ENCODE measurements around the gene KCNK17.

Gene KCNK17

DNA sequence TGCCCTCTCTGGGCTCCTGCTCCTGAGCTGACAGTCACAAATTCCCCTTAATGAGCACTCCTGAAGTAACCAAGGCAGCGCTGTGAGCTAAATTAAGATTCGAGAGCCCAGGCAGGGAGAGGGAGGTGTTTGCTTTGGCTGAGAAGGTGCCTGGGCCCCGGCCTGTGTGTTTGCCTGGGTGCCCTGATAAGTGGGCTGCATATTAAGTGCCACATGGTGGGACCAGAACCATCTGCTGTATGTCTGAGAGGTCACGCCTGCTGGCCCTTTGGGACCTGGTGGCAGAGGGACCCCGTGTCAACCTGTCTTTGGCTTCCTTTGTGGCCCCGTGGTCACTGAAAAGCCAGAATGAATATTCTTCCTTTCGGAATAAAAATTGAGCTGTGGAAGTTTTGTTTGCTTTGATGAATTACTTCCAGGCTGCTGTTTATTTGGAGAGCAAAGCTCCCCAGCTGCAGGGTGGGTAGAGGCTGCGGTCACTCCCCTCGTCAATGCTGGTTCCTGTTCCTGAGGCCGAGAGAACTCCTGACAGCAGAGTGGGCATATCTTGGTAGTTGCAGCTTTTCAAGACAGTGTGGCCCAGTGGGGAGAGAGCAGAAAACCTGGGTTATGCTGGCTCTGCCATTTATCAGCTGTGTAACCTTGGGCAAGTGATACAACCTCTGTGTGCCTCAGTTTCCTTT lies 25.8 kb upstream of the KCNK17 start:
- Histone ChIP-seq H3K4me2 (ENCODE audit: insufficient read depth, low read length, poor library complexity, severe bottlenecking) (no peak overlapping the region), H2BK12ac (ENCODE audit: low read length) (no peak overlapping the region), H3K79me1 (ENCODE audit: low read depth, low read length) (peaks cover 2% of the 10 kb centered on the region), H3K9ac (ENCODE audit: low read depth, low read length, poor library complexity) (no peak overlapping the region), H2BK120ac (ENCODE audit: low read depth, low read length) (no peak overlapping the region), H2BK15ac (ENCODE audit: low read length) (no peak overlapping the region), H3K4me1 (ENCODE audit: control insufficient read depth in 2 of 2, insufficient read depth in 1 of 2, low read depth in 1 of 2, low read length in 2 of 2) (peaks cover 0 to 18% of the 10 kb centered on the region in 2 donors), H3K18ac (ENCODE audit: low read length) (no peak overlapping the region), H3K36me3 (replicated peaks in 1 of 2; ENCODE audit: control insufficient read depth in 2 of 2, insufficient read depth in 2 of 2, low read length in 2 of 2) (no peaks in the 10 kb centered on the region), H3K4ac (ENCODE audit: low read length) (no peak overlapping the region), H3K27me3 (ENCODE audit: control insufficient read depth in 3 of 3, insufficient read depth in 3 of 3, low read depth in 1 of 3, low read length in 3 of 3) (peaks cover 0 to 3% (median 0%) of the 10 kb centered on the region in 3 experiments), H4K8ac (ENCODE audit: low read depth, low read length) (no peak overlapping the region), H3K27ac (replicated peaks; ENCODE audit: low read length) (no peak overlapping the region), H3K9me3 (replicated peaks in 1 of 2; ENCODE audit: control insufficient read depth in 2 of 2, insufficient read depth in 1 of 2, low read depth in 1 of 2, low read length in 2 of 2) (no peaks in the 10 kb centered on the region), H3K14ac (ENCODE audit: low read length) (no peak overlapping the region), H2AFZ (ENCODE audit: low read length) (no peak overlapping the region), H4K91ac (ENCODE audit: low read depth, low read length, poor library complexity) (no peak overlapping the region), H3K4me3 (ENCODE audit: low read length in 2 of 2) (no peak overlapping the region), H2AK5ac (ENCODE audit: low read depth, low read length) (no peak overlapping the region), H3K23ac (ENCODE audit: low read depth, low read length, poor library complexity) (no peak overlapping the region), H2BK5ac (ENCODE audit: low read length) (no peak overlapping the region)
- no peak for DNase-seq (ENCODE audit: low spot score)
- no CpG with 5 or more reads among the region's 10 CpGs for WGBS, 2 donors (ENCODE audit: extremely low coverage in 2 of 2, insufficient read length in 2 of 2, insufficient replicate concordance in 1 of 2)

DNA sequence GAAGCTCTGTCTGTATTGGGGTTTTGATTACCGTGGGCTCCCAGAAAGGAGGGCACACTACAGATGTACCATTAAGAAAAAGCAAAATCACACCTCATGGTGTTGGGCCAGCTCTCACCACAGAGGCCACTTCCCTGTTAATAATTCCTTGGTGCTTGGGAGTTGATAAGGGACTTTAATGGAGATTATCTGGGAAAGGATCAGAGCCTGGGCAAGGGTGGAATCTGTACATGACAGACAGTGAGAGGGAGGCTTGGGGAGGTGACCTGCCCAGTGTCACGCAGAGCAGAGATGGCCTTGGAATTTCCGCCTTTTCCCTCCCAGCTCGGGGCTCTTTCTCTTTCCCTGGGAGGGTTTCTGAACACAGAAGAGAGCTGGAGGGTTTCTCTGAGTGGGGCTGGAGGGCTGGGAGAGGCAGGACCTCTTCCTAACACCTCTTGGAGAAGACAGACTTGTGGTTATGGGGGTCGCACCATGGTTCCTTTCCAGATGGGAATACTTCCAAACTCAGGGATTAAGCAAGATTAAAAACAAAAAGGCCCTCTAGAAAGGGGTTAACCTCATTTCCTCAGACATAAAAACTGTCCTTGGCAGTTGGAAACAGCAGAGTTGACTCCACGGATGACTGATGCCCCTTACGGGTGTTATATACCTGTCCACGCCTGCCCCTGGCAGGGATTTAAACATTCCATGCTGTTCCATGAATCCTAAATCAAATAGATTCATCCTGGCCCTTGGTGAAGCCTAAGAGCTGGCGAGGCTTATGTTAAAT lies 25.1 kb upstream of the KCNK17 start:
- Histone ChIP-seq H3K4me1 (ENCODE audit: control insufficient read depth in 2 of 2, insufficient read depth in 1 of 2, low read depth in 1 of 2, low read length in 2 of 2) (peaks cover 0 to 16% of the 10 kb centered on the region in 2 donors), H3K36me3 (replicated peaks in 1 of 2; ENCODE audit: control insufficient read depth in 2 of 2, insufficient read depth in 2 of 2, low read length in 2 of 2) (no peaks in the 10 kb centered on the region), H3K23ac (ENCODE audit: low read depth, low read length, poor library complexity) (no peak overlapping the region), H2BK5ac (ENCODE audit: low read length) (no peak overlapping the region), H3K79me1 (ENCODE audit: low read depth, low read length) (peaks cover 2% of the 10 kb centered on the region), H2AFZ (ENCODE audit: low read length) (no peak overlapping the region), H4K8ac (ENCODE audit: low read depth, low read length) (no peak overlapping the region), H3K14ac (ENCODE audit: low read length) (no peak overlapping the region), H3K4me2 (ENCODE audit: insufficient read depth, low read length, poor library complexity, severe bottlenecking) (no peak overlapping the region), H2BK12ac (ENCODE audit: low read length) (no peak overlapping the region), H4K91ac (ENCODE audit: low read depth, low read length, poor library complexity) (no peak overlapping the region), H3K9ac (ENCODE audit: low read depth, low read length, poor library complexity) (no peak overlapping the region), H3K27ac (replicated peaks; ENCODE audit: low read length) (no peak overlapping the region), H3K4me3 (ENCODE audit: low read length in 2 of 2) (no peak overlapping the region), H2BK15ac (ENCODE audit: low read length) (no peak overlapping the region), H2BK120ac (ENCODE audit: low read depth, low read length) (no peak overlapping the region), H3K9me3 (replicated peaks in 1 of 2; ENCODE audit: control insufficient read depth in 2 of 2, insufficient read depth in 1 of 2, low read depth in 1 of 2, low read length in 2 of 2) (no peaks in the 10 kb centered on the region), H3K27me3 (ENCODE audit: control insufficient read depth in 3 of 3, insufficient read depth in 3 of 3, low read depth in 1 of 3, low read length in 3 of 3) (peaks cover 0 to 3% (median 0%) of the 10 kb centered on the region in 3 experiments), H2AK5ac (ENCODE audit: low read depth, low read length) (no peak overlapping the region), H3K18ac (ENCODE audit: low read length) (no peak overlapping the region), H3K4ac (ENCODE audit: low read length) (no peak overlapping the region)
- no peak for DNase-seq (ENCODE audit: low spot score)
- no CpG with 5 or more reads among the region's 9 CpGs for WGBS, 2 donors (ENCODE audit: extremely low coverage in 2 of 2, insufficient read length in 2 of 2, insufficient replicate concordance in 1 of 2)

DNA sequence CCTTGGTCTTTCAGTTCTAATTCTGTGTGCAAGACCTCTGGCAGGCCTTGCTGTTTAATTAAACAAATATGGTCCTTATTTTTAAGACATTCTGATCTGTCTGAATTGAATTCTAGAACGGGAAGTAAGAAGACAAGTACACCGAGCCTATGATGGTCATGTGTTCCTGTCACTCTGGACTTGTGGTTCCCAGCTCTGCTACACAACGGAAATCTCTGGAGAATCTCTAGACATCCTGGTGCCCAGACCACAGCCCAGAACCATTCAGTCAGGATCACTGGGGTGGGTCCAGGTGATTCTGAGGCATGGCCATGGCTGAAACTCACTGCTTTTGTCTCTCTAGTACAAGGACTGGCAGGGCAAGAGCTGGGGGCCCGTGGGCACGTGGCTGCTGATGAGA lies 24.2 kb upstream of the KCNK17 start:
- Histone ChIP-seq H3K27me3 (ENCODE audit: control insufficient read depth in 3 of 3, insufficient read depth in 3 of 3, low read depth in 1 of 3, low read length in 3 of 3) (peaks cover 0 to 3% (median 0%) of the 10 kb centered on the region in 3 experiments), H3K4me1 (ENCODE audit: control insufficient read depth in 2 of 2, insufficient read depth in 1 of 2, low read depth in 1 of 2, low read length in 2 of 2) (peaks cover 0 to 11% of the 10 kb centered on the region in 2 donors), H2BK5ac (ENCODE audit: low read length) (no peak overlapping the region), H3K4me3 (ENCODE audit: low read length in 2 of 2) (no peak overlapping the region), H2AK5ac (ENCODE audit: low read depth, low read length) (no peak overlapping the region), H3K9ac (ENCODE audit: low read depth, low read length, poor library complexity) (no peak overlapping the region), H2BK120ac (ENCODE audit: low read depth, low read length) (no peak overlapping the region), H3K27ac (replicated peaks; ENCODE audit: low read length) (no peak overlapping the region), H2AFZ (ENCODE audit: low read length) (no peak overlapping the region), H3K4ac (ENCODE audit: low read length) (no peak overlapping the region), H3K9me3 (replicated peaks in 1 of 2; ENCODE audit: control insufficient read depth in 2 of 2, insufficient read depth in 1 of 2, low read depth in 1 of 2, low read length in 2 of 2) (no peaks in the 10 kb centered on the region), H3K23ac (ENCODE audit: low read depth, low read length, poor library complexity) (no peak overlapping the region), H3K14ac (ENCODE audit: low read length) (no peak overlapping the region), H3K4me2 (ENCODE audit: insufficient read depth, low read length, poor library complexity, severe bottlenecking) (no peak overlapping the region), H3K18ac (ENCODE audit: low read length) (peak overlapping the region; percentile 32), H3K36me3 (replicated peaks in 1 of 2; ENCODE audit: control insufficient read depth in 2 of 2, insufficient read depth in 2 of 2, low read length in 2 of 2) (no peaks in the 10 kb centered on the region), H2BK12ac (ENCODE audit: low read length) (peak overlapping the region; percentile 35), H4K8ac (ENCODE audit: low read depth, low read length) (no peak overlapping the region), H4K91ac (ENCODE audit: low read depth, low read length, poor library complexity) (no peak overlapping the region), H2BK15ac (ENCODE audit: low read length) (no peak overlapping the region), H3K79me1 (ENCODE audit: low read depth, low read length) (peaks cover 2% of the 10 kb centered on the region)
- WGBS, 2 donors (ENCODE audit: extremely low coverage in 2 of 2, insufficient read length in 2 of 2, insufficient replicate concordance in 1 of 2), result no CpG with 5 or more reads among the region's 5 CpGs
- no peak for DNase-seq (ENCODE audit: low spot score)

DNA sequence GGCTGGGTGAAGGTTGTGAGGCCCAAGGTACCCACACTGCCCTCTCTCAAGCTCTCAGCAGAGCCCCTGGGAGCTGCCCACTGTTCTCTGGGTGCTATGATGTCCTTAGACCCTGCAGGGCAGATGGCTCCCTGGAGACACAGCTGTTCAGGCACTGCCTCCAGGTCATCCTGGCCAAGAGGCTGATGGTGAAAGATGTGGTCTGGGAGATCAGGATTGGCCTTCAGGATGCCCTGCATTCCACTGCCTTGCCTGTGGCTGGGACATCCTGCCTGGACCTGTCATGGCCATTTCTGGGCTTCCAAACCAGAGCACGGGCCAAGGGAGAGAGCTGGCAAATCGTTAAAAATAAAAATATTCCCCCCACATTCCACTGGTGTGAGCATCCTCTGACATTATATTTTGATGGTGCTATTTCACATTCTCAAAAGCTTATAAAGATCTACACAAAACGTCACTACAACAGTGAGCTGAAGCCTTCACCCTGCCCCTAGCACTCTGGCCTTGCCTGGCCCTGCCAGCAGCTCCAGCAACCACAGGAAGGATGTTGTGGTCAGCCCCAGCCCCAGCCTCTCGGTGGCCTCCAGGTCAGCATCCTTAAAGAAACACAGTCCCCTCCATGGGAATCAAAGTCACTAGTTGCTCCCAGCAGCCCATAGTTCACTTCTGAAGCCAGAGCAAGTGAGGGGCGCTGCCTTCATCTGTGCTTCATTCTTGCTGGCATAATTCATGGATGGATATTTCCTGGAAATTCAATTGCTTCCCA lies 21.7 kb upstream of the KCNK17 start:
- Histone ChIP-seq H3K79me1 (ENCODE audit: low read depth, low read length) (peaks cover 2% of the 10 kb centered on the region), H4K8ac (ENCODE audit: low read depth, low read length) (no peak overlapping the region), H3K27me3 (ENCODE audit: control insufficient read depth in 3 of 3, insufficient read depth in 3 of 3, low read depth in 1 of 3, low read length in 3 of 3) (peaks cover 0 to 3% (median 0%) of the 10 kb centered on the region in 3 experiments), H2BK15ac (ENCODE audit: low read length) (peak overlapping the region; percentile 83), H4K91ac (ENCODE audit: low read depth, low read length, poor library complexity) (no peak overlapping the region), H3K4ac (ENCODE audit: low read length) (no peak overlapping the region), H2BK120ac (ENCODE audit: low read depth, low read length) (no peak overlapping the region), H3K36me3 (replicated peaks in 1 of 2; ENCODE audit: control insufficient read depth in 2 of 2, insufficient read depth in 2 of 2, low read length in 2 of 2) (no peaks in the 10 kb centered on the region), H2AK5ac (ENCODE audit: low read depth, low read length) (peak overlapping the region; percentile 33), H2AFZ (ENCODE audit: low read length) (no peak overlapping the region), H3K18ac (ENCODE audit: low read length) (peak overlapping the region; percentile 75), H3K4me1 (ENCODE audit: control insufficient read depth in 2 of 2, insufficient read depth in 1 of 2, low read depth in 1 of 2, low read length in 2 of 2) (peaks cover 0 to 10% of the 10 kb centered on the region in 2 donors), H3K9ac (ENCODE audit: low read depth, low read length, poor library complexity) (no peak overlapping the region), H3K4me2 (ENCODE audit: insufficient read depth, low read length, poor library complexity, severe bottlenecking) (no peak overlapping the region), H3K27ac (replicated peaks; ENCODE audit: low read length) (no peak overlapping the region), H3K4me3 (ENCODE audit: low read length in 2 of 2) (no peak overlapping the region), H2BK12ac (ENCODE audit: low read length) (peak overlapping the region; percentile 79), H3K14ac (ENCODE audit: low read length) (no peak overlapping the region), H3K9me3 (replicated peaks in 1 of 2; ENCODE audit: control insufficient read depth in 2 of 2, insufficient read depth in 1 of 2, low read depth in 1 of 2, low read length in 2 of 2) (no peaks in the 10 kb centered on the region), H2BK5ac (ENCODE audit: low read length) (peak overlapping the region; percentile 8), H3K23ac (ENCODE audit: low read depth, low read length, poor library complexity) (no peak overlapping the region)
- no CpG with 5 or more reads among the region's 5 CpGs for WGBS, 2 donors (ENCODE audit: extremely low coverage in 2 of 2, insufficient read length in 2 of 2, insufficient replicate concordance in 1 of 2)
- DNase-seq (ENCODE audit: low spot score), result no peak

Measured in neuronal stem cell (in vitro differentiated cells).